Left colon (tissue), 2 donors: ENCODE measurements around the gene PRKAR1A. TPM values are rescaled to one million over a fixed set of nuclear protein-coding genes. Genes with fewer than 3 reads are reported as not detected.

Experiments used
- ATAC-seq: fragments of 200-7000 bp; cut with Tn5 transposase; one replicate; pipeline ENCODE4 v1.9.1; 2020; ENCODE audit warnings: mild to moderate bottlenecking, moderate library complexity
- DNase-seq, 2 donors: peaks; one replicate each; pipeline ENCODE4 v3.0.0-alpha.2; 2020
- intact Hi-C, 2 donors: fragments of 100-400 bp; cut with DNase I in 1 of 2; cut with micrococcal nuclease in 1 of 2; formaldehyde crosslinking; loops; one replicate each; pipeline versions ENCODE4 v1.11.2 to v1.14.0; 2022; cut with DNase I, micrococcal nuclease
- total RNA-seq, 2 donors: library from RNA; stranded (reverse); fragmentation: NEBNext Ultra II Directional; extraction: Animal tissue kit (Norgen Biotek cat#: 25700); gene quantifications; one replicate each; pipeline ENCODE4 v1.2.1, GENCODE V29; 2021
- donor health status: DM: no; HTN: no; CAD: no.
- donor health status: DM: yes; HTN: yes; CAD: no.

Gene PRKAR1A
- total RNA-seq, 2 donors from 2014 or later, result 146 to 159 TPM

GRCh38 chr17:68534695-68535088 is 22.5 kb downstream of the PRKAR1A start:
- DNase-seq (no peak), ATAC-seq (no peak)
- intact Hi-C loops, result no loop called here

DNA sequence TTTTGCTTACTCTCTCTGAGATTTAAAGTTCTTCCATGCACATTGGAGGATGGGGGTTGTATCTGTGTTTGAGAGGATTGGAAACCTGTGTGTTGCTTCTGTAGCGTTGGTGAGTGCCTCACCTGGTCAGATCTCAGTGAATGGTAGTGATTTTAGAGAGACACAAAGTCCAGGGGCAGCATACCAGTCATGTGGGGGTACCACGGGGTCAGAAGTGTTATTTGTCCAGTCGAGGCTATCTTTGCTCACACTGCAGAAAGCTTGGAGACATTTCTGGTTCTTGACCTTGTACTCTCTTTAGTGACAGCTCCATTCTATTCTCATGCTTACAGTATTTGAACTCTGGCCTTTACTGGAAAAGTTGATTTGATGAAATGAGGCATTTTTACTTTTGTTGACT is 23.7 kb downstream of the PRKAR1A start:
- DNase-seq, result no peak
- ATAC-seq, result no peak
- intact Hi-C loops, result no loop called here

GRCh38 chr17:68539548-68540467 is 27.6 kb downstream of the PRKAR1A start:
- DNase-seq (no peak), ATAC-seq (peak; percentile 64)
- intact Hi-C loops, result no loop called here

GRCh38 chr17:68540981-68541380 is 28.8 kb downstream of the PRKAR1A start:
- intact Hi-C loops, result no loop called here
- no peak for DNase-seq
- ATAC-seq, result peak; percentile 8

GRCh38 chr17:68541816-68542215 is 29.6 kb downstream of the PRKAR1A start:
- intact Hi-C loops, result no loop called here
- DNase-seq, result no peak
- no peak for ATAC-seq

- DNase-seq (no peak), ATAC-seq (no peak)
- intact Hi-C loops, result no loop called here
Measured at GRCh38 chr17:68542698-68543463, 30.7 kb downstream of the PRKAR1A start.

DNA sequence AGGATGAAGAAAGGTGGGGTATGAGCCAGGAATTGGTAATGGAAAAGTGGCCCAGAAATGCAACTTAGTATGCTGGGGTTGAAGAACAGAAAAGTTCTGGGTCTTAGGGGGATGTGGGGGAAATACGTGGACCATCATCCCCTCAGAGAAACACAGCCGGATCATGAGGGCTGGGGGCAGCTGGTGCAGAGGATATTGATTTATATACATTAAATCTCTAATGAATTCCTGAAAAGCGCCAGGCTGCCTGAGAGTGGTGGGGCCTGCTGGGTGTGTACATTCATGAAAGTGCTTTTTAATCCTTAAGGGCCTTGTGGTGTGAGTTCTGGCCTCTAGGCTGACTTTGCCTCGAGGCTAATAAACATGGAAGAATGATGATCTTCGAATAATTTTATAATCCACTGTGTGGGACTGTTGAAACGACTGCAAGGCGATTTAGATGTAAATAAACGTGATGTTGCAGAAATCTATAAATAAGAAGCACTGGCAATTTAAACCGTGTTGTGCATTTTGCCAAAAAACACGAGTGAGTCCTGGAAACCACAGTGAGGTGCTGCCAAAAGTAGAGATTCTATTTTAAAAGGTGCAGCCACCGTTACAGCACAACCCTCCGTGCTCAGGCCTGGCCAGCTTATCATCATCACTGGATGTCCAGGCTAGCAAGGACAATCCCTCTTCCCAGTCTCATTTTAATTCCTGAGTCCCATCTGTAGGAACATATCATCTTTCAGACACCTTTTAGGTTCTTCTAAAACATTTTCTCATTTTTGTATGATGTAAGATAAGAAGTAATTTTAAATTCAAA is 32.1 kb downstream of the PRKAR1A start:
- DNase-seq (no peak), ATAC-seq (no peak)
- intact Hi-C loops, result no loop called here

DNA sequence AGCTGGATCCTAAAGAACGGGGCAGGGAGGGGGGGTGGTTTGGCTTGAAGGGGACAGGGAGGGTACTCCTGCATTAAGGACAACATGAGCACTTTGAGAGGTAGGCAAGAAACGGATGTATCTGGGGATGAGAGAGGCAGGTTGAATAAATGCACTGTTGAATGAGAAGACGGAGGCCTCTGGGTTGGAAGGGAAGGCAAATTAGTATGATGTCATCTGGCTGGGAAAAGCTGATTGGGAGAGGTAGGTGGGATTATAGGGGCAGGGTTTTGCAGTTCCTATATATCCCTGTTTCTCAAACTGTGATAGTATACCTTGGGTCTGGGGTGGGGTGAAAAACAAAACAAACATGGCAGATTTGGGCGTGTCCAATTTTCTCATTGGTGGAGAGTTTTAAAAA is 44.3 kb downstream of the PRKAR1A start:
- intact Hi-C loops, result no loop called here
- no peak for DNase-seq
- ATAC-seq, result no peak

DNA sequence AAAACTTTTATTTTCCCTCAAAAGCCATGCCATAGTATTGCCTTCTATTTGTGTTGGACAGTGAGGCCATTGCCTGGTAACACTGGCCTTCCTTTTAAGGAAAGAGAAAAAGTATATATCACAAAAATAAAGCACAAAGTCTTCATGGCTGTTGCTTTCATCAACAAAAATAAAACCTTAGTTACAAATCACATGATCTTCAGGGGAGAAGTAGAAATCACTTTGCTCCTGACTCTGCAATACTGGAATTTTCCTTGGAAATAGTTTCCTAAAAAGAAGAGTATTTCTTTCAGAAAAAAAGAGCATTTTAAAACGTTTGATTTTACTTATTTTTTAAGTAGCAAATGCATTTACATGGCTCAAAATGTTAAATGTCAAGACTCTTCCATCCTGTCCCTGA is 47.1 kb downstream of the PRKAR1A start:
- intact Hi-C loops, result no loop called here
- no peak for ATAC-seq
- no peak for DNase-seq

- intact Hi-C loops, result no loop called here
- DNase-seq, result no peak
- ATAC-seq, result no peak
Measured at GRCh38 chr17:68560966-68561720, 48.9 kb downstream of the PRKAR1A start.

DNA sequence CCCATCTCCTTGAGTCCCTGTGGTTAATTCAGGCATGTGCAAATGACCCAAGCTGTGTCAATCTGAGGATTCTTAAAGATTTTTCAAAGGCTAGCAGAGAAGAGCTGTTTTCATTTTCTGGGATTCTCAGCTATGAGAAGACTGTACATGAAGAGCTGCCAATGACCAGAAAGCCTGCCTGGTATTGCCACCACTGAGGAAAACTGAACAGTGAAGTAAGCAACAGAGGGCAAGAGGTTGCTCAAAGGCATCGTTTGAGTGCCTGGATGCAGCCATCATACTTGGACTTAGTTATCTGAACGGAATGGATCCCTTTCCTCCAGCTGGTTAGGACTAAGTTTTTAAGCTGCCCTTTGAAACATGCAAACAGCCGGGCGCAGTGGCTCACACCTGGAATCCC is 50.5 kb downstream of the PRKAR1A start:
- ATAC-seq (no peak), DNase-seq (no peak)
- intact Hi-C loops, result no loop called here

GRCh38 chr17:68564415-68565111 is 52.3 kb downstream of the PRKAR1A start:
- intact Hi-C loops, result no loop called here
- DNase-seq (no peak), ATAC-seq (no peak)

- intact Hi-C loops, result no loop called here
- DNase-seq (no peak), ATAC-seq (no peak)
Measured at GRCh38 chr17:68565661-68566441, 53.6 kb downstream of the PRKAR1A start.

- DNase-seq, result no peak
- ATAC-seq, result no peak
- intact Hi-C loops, result no loop called here
Measured at GRCh38 chr17:68566442-68566738, 54.2 kb downstream of the PRKAR1A start.

GRCh38 chr17:68567035-68567434 is 54.8 kb downstream of the PRKAR1A start:
- intact Hi-C loops, result no loop called here
- ATAC-seq (no peak), DNase-seq (no peak)

DNA sequence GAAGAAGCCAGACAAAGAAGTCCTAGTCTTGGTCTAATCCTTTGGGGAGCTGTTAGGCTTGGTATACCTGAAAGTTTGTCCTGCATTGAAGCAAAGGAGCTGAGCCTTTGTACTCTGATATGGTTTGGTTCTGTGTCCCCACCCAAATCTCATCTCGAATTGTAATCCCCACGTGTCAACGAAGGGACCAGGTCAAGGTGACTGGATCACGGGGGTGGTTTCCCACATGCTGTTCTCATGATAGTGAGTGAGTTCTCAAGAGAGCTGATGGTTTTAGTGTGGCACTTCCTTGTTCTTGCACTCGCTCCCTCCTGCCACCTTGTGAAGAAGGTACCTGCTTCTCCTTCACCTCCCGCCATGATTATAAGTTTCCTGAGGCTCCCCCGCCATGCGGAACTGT is 55.4 kb downstream of the PRKAR1A start:
- DNase-seq (no peak), ATAC-seq (no peak)
- intact Hi-C loops, result no loop called here

DNA sequence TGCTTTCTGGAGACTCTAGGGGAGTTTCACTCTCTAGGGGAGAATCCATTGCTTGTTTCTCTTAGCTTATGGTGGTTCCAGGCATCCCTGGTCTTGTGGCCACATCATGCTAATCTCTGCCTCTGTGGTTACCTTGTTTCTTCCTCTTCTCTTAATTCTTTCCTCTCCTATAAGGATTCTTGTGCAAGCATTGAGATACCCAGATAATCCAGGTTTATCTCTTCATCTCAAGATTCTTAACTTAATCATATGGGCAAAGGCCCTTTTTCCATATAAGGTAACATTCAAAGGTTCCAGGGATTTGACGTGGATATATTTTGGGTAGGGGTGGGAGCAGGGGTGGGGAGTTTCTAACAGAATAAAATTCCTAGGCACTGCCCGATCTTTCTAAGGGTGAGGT is 56.4 kb downstream of the PRKAR1A start:
- ATAC-seq, result no peak
- DNase-seq, result no peak
- intact Hi-C loops, result no loop called here

DNA sequence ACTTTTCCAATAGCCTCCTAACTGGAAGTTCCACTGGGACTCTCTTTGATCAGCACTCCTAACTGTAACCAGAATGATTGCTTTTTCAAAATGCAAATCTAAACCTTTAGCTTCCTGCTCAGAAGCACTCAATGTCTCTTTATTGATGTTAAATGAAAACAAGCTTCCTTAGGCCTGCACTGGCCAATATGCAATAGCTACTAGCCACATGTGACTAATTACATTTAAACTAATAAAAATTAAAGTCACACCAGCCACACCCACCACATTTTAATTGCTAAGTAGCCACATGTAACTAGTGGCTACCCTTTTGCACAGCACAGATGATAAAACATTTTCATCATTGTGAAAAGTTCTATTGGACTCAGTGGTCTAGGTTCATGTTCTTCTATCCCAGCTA is 57.1 kb downstream of the PRKAR1A start:
- ATAC-seq, result no peak
- intact Hi-C loops, result no loop called here
- DNase-seq, result no peak
